Dedifferentiated amniotic fluid mesenchymal stem cell (primary cell): ENCODE results near the gene OLFM2.
A peak's percentile ranks its signal among the peaks of the same experiment; 100 is the strongest.
"Not testable (repeated sequence)": the region's sequence is repeated elsewhere in the genome, so short reads cannot be mapped to it uniquely, and the experiment has no call there.

ENCODE experiments used
- DNase-seq: peaks from one replicate; pipeline ENCODE4 v3.0.0-alpha.2; 2016; ENCODE audit errors: extremely low spot score

The OLFM2 gene

DNA sequence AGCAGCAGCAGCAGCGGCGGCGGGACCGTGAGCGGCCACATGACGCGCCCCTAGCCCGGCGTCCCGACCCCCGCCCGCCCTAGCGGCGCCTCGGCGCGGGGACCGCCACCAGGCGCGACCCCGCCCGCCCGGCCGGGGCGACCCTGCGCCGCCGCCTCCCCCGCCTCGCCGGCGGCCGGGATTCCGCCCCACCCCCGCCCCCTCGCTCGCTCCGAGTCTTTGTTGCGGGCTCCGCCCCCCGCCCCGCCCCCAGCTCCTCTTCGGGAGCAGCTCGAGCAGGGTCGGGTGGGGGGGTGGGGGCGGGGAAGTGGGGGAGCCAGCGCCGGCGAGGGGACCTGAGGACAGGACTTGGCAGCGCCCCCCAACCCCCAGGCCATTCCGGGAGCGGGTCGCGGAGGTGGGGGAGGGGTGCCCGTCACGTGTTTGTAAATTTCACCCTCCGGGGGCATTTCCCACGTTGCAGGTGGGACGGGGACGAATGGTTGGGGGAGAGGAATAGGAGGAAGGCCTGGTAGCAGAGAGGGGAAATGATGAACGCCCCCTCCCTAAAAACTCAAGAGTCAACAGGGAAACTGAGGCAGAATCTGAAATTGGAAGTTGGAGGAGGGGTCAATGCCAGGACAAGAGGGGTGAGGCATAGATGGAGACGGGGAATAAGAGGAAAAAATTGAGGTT is at the start of gene OLFM2:
Gene OLFM2 (minus strand): TSS at position 190 of the 675 bp plus-strand sequence. CDS start 149 bp downstream, at position 41.
- DNase-seq, result no peak

DNA sequence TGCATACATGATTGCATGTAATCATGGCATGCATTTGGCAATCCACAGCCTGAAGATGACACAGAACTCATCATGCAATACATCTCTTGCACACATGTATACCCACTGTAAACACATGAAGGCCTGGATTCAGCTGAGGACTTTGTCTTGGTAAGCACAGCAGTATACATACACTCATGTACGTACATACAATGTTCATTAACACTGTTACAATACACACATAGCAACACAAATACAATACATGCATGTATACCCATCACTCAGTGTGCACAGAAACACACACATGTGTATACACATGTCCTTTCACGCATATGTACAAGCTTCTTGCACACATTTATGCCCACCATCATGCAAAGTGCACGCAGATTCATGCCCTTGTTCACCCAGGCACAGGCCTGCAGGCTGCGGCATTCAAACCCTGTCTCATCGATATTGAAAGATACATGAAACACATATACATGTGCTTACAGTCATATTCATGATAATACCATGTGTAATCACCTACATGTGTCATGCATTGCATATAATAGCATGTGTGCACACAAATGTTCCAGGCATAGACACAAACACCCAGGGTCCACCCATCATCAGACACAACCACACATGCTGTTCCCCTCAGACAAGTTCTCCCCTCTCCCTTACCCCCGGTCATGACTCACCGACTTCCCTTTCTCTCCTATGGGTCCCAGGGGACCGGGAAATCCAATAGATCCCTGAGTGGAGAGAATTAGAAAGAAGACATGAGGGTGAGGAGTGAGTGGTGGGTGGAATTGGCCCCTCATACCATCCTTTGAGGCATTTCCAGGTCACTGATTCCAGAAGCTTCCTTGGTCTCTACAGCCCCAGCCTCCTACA is 45.3 kb upstream of the OLFM2 start:
- DNase-seq, result no peak

DNA sequence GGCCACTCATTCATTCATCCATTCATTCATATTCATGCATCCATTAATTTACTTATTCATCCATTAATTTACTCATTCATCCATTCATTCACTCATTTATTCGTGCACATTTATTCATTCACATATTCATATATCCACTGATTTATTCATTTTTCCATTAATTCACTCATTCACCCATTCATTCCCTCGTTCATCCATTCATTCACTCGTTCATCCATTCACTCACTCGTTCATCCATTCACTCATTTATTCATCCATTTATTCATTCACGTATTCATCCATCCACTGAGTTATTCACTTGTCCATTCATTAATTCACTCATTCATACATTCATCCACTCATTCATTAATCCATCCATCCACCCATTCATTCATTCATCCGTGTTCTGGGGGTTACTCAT is 35.8 kb upstream of the OLFM2 start:
- no peak for DNase-seq

DNA sequence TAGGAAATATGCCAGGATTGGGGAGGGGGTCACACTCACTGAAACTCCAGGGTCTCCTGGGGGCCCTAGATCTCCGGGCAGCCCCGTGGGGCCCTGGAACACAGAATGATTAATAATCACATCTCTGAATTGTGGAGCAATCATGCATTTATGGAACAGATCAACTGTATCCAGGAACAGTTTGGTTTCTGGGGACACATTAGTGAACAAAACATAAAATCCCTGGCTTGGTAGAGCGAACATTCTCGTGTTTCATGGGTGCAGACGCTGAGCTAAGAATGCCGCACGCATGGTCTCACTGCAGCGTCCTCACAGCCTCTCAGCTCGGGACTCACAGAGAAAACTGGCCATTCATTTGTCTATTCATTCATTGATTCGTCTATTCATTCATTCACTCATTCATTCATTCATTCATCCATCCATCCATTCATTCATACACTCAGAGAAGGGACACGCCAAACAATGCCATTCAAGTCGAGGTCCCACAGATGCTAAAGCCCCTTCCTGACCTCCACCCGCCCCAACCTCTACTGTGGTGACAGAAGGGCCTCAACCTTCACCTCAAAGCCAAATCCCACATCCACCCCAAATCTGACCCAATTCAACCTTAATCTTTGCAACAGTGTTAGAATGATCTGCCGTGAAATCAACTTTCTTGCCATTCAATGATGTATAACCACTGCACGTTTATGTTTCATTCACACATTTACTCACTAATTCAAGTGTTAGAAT is 35.0 kb upstream of the OLFM2 start:
- no peak for DNase-seq

DNA sequence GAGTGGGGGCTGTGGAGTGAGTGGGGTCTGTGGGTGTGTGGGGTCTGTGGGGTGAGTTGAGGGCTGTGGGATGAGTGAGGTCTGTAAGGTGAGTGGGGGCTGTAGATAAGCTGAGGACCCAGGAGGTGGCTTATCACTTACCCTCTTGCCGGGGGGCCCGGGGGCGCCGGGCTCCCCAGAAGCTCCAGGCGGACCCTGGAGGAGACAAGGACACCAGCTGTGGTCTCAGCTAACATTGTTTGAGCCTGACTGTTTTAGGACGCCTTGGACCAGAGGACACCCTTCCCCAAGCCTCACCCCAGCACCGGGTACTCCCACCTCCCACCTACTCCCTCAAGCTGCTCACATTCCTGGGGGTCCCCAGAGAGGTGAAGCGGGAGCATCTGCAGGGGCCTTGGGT is 34.2 kb upstream of the OLFM2 start:
- no peak for DNase-seq

DNA sequence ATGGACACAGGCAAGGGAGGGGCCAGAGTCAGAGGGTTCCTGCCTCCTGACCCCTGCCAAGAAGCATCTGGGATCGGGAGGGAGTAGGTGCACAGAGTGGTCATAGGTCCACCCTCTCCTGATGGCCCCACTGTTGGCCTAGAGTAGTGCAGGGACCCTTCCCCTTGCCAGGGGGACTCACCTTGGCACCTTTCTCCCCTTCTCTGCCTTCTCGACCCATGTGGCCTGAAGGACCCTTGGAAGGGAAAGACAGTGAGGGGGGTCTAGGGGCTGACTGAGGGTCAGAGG is 33.3 kb upstream of the OLFM2 start:
- DNase-seq, result no peak

DNA sequence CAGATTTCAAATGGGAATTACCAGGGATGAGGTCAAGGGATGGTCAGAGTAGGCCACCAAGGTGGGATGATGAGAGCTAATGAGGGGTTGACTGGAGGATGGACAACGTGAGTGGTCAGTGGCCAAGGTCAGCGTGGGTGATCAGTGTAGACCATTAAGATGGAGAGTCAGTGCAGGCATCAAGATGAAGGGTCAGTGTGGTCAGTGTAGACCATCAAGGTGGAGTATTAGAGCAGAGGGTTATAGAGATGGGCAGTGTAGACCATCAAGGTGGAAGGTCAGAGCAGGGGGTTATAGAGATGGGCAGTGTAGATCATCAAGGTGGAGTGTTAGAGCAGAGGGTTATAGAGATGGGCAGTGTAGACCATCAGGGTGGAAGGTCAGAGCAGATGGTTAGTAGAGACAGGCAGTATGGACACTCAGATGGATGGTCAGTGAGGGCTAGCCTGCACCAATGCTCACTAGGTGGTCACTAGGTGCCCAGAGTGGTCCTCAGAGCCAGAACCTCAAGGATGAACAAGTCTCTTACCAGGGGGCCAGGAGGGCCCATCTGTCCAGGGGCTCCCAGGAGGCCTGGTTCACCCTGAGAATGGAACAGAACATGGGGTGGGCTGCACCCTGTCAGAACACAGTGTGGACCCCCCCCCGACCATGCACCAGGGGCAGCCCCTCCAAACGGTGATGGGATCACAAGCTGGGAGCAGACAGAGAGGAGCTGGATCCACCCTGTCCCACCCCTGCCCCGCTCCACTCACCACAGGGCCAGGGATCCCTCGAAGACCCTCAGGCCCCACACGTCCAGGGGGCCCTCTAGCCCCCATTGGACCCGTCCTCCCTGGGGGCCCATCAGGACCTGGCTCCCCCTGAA is 32.7 kb upstream of the OLFM2 start:
- DNase-seq, result no peak

DNA sequence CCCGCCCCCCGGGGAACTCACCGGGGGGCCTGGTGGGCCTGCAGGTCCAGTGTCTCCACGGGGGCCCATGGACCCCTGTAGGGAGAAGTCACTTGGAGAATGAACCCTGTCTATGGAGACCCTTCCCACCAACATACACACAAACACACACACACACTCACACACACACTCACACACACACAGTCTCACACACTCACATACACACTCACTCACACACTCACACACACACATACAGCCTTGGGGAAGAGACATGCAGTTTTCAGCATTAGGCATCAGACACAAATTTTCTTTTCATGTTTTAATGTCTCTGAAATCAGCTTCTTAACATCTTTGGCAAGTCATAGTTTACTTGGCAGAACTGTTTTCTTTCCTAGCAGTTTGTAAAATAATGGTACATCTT is 31.0 kb upstream of the OLFM2 start:
- no peak for DNase-seq

DNA sequence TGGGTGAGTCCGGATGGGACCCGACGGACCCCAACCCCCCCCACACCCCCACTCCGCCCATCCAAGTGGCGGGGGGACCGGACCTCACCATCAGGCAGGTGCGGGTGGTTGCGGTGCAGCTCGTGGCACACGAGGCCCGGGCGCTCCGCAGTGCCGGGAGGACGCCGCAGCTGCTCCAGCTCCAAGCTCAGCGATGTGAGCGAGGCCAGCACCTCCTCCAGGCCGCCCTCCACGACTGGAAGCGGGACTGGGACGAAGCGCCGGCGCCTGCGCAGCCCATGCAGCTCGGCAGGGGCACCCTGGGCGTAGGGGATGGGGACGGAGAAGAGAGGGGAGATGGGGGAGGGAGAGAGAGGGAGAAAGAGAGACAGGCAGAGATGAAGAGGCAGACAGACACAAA is 30.1 kb upstream of the OLFM2 start:
- no peak for DNase-seq

DNA sequence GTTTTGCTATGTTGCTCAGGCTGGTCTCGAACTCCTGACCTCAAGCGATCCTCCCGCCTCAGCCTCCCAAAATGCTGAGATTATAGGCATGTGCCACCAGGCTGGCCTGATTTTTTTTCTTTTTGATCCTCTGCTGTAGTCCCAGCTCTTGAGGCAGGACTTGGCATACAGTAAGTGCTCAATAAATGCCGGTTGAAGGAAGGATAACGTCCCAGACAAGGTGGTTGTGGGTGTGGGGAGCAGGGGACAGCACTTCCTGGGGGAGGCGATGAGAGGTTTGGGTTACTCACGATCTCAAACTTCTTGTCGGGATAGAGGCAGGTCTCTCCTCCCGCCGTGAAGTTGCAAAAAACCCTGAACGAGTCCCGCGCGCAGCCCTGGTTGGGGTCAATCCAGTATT is 29.7 kb upstream of the OLFM2 start:
- DNase-seq, result no peak

DNA sequence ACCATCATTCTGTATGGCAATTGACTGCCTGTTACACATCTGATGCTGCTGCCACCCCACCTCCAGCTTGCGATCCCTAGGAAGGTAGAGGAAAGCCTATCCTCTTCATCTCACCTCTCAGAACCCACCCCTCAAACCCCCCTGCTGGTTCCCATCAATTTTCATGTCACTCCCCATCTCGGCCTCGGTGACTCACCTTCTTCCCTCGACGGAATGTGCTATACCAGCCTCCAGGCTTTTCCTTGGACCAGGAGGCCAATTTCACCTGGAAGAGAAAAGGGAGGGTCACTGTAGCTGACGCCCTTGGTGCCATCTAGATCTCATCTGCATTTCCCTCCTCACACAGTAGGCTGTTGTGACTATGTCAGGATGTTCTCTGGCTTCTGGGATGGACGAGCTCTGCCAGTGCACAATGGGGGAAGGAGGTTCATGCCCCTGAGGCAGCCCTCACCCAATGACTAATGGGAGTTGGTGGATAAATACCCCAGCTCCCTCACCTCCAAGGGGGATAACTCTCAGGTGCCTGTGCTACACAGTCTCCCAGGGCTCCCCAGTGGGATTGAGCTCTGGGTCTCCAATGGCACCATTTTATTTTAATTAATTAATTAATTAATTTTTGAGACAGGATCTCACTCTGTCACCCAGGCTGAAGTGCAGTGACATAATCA is 26.4 kb upstream of the OLFM2 start:
- no peak for DNase-seq

DNA sequence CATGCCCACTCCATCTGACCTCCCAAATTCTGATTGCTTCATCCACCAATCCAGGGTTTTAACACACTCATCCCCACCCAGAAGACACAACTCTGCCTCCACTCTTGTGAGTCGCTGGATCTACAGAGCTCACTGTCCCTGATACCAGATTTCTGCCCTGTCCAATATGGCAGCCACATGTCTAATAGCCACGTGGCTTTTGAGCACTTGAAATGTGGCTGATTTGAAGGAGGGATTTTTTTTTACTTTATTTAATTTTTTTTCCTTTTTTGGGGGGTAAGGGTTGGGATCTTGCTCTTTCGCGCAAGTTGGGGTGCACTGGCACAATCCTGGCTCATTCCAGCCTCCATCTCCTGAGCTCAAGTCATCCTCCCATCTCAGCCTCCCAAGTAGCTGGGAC is 24.8 kb upstream of the OLFM2 start:
- DNase-seq, result no peak

DNA sequence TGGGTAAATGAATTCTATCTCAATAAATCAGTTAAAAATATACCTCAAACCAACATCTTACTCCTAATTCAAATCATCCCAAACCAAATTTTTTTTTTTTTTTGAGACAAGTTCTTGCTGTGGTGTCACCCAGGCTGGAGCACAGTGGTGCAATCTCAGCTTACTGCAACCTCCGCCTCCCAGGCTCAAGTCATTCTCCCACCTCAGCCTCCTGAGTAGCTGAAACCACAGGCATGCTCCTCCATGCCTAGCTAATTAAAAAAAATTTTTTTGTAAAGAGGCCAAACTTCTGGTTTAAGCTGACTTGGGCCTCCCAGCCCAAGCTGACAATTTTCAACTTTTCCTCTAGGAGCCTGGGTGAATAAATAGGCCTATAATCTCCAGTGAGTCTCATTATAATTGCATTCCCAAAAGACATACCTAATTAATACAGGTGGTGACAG is 22.1 kb upstream of the OLFM2 start:
- peak; percentile 97 for DNase-seq

DNA sequence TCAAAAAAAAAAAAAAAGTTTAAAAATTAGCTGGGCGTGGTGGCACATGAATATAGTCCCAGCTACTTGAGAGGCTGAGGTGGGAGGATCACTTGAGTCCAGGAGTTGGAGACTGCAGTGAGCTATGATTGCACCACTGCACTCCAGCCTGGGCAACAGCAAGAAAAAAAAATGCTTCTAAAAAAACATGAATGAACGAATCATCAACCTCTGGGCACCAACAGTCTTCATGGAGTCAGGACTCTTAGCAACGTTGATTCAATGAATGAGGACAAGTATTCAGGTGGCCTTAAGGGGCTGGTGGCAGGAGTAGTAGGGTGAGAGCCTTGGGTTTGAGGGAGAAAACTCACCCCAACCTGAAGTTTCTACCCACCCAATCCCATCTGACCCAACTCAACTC is 20.6 kb upstream of the OLFM2 start:
- no peak for DNase-seq

DNA sequence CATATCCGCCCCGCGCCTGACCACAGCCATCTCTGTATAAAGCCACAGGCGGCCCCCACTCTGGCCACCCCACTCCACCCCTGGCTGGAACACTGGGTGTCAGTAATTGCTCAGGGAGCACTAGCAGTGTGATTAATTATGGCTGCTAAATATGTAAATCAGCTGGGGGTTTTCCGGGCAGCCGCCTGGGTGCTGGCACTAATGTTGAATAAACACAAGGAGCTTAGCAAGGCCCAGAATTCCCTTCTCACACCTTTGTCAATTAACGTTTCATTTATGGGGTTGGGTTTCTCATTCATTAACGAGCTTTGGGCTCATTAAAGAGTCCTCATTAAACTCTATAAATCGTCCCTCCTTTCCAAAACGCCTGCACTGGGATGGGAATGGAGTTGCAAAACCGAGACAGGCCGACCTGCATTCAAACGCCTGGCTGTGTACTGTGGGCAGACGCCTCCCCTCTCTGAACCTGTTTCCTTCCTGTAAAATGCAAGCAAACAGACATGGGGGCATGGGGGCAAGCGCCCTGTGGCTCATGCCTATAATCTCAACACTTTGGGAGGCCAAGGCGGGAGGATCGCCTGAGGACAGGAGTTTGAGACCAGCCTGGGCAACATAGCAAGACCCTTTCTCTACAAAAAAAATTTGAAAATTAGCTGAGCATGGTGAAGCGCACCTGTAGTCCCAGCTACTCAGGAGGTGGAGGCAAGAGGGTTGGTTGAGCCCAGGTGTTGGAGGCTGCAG is 17.7 kb upstream of the OLFM2 start:
- no peak for DNase-seq

DNA sequence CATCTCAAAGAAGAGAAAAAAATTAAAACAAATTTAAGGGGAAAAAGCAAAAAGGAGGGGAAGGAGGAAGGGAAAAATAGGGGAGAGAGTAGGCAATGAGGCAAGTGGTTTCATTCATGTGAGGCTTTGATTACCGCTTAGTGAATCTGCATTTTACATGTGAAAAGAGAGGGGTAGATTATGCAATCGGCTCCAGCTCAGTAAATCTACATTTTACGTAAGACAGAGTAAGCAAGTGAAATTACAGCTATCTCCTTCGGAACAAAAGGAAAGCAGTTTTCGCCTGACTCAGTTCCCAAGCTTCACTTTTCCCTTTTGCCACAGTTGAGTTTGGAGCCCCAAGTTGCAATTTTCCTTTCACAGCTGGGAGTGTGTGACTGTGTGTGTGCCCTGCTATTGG is 16.0 kb upstream of the OLFM2 start:
- no peak for DNase-seq

DNA sequence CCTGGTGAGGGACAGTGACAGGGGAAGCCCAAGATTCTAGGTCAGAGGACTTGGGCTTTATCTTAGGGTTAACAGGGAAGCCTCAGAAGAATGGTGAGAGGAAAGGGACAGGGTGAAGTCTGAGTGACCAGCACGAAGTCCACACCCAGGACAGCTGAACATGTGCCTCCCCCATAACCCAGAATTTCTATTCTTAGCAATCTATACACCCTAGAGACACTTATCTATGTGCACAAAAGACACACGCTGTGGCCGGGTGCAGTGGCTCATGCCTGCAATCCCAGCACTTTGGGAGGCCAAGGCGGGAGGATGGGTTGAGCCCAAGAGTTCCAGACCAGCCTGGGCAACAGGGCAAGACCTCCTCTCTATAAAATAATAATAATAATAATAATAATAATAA is 11.1 kb upstream of the OLFM2 start:
- no peak for DNase-seq

DNA sequence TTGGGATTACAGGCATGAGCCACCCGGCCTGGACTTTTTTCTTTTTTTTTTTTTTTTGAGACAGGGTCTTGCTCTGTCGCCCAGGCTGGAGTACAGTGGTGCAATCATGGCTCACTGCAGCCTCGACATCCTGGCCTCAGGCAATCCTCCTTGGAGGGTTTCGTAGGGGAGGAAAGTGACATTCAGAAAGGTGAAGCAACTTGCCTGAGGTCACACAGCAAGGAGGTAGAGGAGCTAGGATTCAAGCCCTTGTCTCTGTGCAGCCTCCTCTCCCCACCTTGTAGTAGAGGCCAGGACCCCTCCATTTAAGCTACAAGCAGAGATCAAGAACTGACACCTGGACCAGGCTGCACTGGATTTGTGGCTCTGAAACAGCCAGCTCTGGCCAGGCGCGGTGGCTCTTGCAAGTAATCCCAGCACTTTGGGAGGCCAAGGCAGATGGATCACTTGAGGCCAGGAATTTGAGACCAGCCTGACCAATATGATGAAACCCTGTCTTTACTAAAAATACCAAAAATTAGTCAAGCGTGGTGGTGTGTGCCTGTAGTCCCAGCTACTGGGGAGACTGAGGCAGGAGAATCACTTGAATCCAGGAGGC is 10.3 kb upstream of the OLFM2 start:
- not testable (repeated sequence) for DNase-seq

DNA sequence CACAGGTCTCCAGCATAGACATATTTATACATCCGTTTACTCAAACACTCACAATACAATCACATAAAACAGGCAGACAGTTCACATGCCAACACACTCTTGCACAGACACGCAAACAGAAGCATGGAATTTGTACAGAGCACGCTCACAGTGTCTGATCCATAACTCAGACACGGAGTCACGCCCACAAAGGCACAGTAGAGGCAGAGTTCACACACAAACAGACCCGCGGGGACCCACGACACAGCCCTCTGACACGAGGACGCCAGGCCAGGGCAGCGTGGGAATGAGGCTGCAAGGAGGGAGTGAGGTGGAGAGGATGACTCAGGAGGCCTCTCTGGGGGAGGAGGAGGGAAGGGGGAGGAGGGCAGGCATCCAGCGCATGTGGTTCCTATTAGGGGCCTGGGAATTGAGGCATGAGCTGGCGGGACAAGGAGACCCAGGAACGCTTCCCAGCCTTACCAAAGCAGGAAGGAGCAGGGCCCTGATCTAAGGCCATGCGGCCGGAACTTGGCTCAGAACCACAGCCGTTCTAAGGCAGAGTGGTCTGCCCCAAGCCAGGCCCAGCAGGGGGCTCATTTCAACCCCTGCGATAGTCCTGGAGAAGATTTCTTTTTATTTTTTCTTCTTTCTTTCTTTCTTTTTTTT is 9.1 kb upstream of the OLFM2 start:
- peak; percentile 99 for DNase-seq

DNA sequence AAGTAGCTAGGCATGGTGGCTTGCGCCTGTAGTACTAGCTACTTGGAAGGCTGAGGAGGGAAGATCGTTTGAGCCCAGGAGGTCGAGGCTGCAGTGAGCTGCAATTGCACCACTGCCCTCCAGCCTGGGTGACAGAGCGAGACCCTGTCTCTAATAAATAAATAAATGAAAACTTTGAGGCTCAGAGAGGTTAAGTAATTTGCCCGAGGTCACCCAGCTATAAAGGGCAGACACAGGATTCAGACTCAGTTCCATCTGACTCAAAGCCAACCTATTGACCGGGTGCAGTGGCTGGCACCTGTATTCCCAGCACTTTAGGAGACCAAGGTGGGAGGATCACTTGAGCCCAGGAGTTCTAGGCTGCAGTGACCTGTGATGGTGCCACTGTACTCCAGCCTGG is 7.4 kb upstream of the OLFM2 start:
- no peak for DNase-seq
